NOMO-1 treated with dmso at 0.1 percent for 144 hours (cell line): Measurements from ENCODE around the gene SEPTIN8.

Experiments
- DNase-seq: peaks from one replicate; lab custom pipeline; 2025; ENCODE audit not compliant: unreplicated experiment; lab: John Stamatoyannopoulos, UW

SEPTIN8 gene

GRCh38 chr5:132718544-132719312 is 58.3 kb downstream of the SEPTIN8 start:
- DNase-seq = no peak

GRCh38 chr5:132714456-132715307 is 62.4 kb downstream of the SEPTIN8 start:
- no peak for DNase-seq

- no peak for DNase-seq
Measured at GRCh38 chr5:132708645-132709044, 68.4 kb downstream of the SEPTIN8 start.

GRCh38 chr5:132704875-132705274 is 72.2 kb downstream of the SEPTIN8 start:
- DNase-seq = no peak
